Panc1 (cell line): Measurements from ENCODE around the gene ARHGEF5. TPM values are rescaled to one million over a fixed set of nuclear protein-coding genes. Genes with fewer than 3 reads are reported as not detected.

Source experiments
- ATAC-seq: fragments of 200-7000 bp; cut with Tn5 transposase; 2 replicates; pipeline ENCODE4 v1.9.1; 2020; ENCODE audit warnings: mild to moderate bottlenecking, moderate library complexity
- BruUV-seq: library from RNA; stranded (reverse); fragments of 400-500 nt; replicated peaks from 2 replicates; lab custom pipeline; 2021; lab: Mats Ljungman, UMichigan
- CTCF ChIA-PET: fragments of 300-600 bp; sonication (Branson Sonifier 250); formaldehyde crosslinking; loops from one replicate; lab custom pipeline; 2022; ENCODE audit warnings: antibody characterized with exemption; lab: Charles Lee
- POLR2A ChIA-PET: fragments of 300-600 bp; sonication (Branson Sonifier 250); formaldehyde crosslinking; loops from one replicate; lab custom pipeline; 2022; ENCODE audit warnings: antibody characterized with exemption; lab: Charles Lee
- DNase-seq: peaks from one replicate; pipeline ENCODE4 v3.0.0-alpha.2; 2010; ENCODE audit warnings: low read depth, low spot score
- H3K27ac ChIP-seq: 2 replicates; pipeline ENCODE4 v1.5.1; 2011; ENCODE audit warnings: mild to moderate bottlenecking, low read length, inconsistent platforms
- H3K27me3 ChIP-seq: fragments of 200-500 bp; sonication (Bioruptor generic); 2 replicates; pipeline ENCODE4 v1.6.0; 2014; ENCODE audit warnings: low read length, inconsistent platforms; ENCODE audit not compliant: control insufficient read depth, insufficient read depth
- H3K36me3 ChIP-seq: fragments of 200-500 bp; sonication (Bioruptor generic); 2 replicates; pipeline ENCODE4 v1.5.1; 2014; ENCODE audit warnings: inconsistent platforms, mild to moderate bottlenecking, low read length, moderate library complexity; ENCODE audit not compliant: control insufficient read depth, insufficient read depth
- H3K4me1 ChIP-seq: 2 replicates; pipeline ENCODE4 v1.5.1; 2011; ENCODE audit warnings: inconsistent platforms, mild to moderate bottlenecking, low read length, moderate library complexity; ENCODE audit not compliant: control insufficient read depth, insufficient read depth
- H3K4me3 ChIP-seq, 2 experiments: 2 replicates each; pipeline ENCODE4 v1.5.1; 2011 to 2012; ENCODE audit warnings: low read depth in 2 of 2, low read length in 2 of 2, mild to moderate bottlenecking in 2 of 2, inconsistent platforms in 1 of 2, moderate library complexity in 1 of 2
- H3K9me3 ChIP-seq: fragments of 200-500 bp; sonication (Bioruptor generic); 2 replicates; pipeline ENCODE4 v1.5.1; 2014; ENCODE audit warnings: low read depth, mild to moderate bottlenecking, inconsistent platforms, low read length, moderate library complexity; ENCODE audit not compliant: control insufficient read depth, insufficient read depth
- CTCF ChIP-seq: fragments of 450-650 bp; IDR thresholded peaks from 2 replicates; pipeline ENCODE4 v1.5.1; 2017; ENCODE audit warnings: mild to moderate bottlenecking
- POLR2AphosphoS5 ChIP-seq: IDR thresholded peaks from 2 replicates; pipeline ENCODE4 v1.6.1; 2012; ENCODE audit warnings: mild to moderate bottlenecking, low read depth, low read length, moderate library complexity
- REST ChIP-seq, 2 experiments: IDR thresholded peaks; 2 replicates each; pipeline ENCODE4 v1.6.1; 2011 to 2012; ENCODE audit warnings: low read depth in 2 of 2, control low read depth in 1 of 2, low read length in 1 of 2, mild to moderate bottlenecking in 1 of 2, moderate library complexity in 1 of 2; ENCODE audit not compliant: insufficient read depth in 1 of 2
- in situ Hi-C: cut with HindIII; loops from 2 replicates; pipeline ENCODE4 v1.10.0; 2016; ENCODE audit warnings: low sequenced_read_pairs, low pct_unique_long_range_greater_than_20kb
- intact Hi-C: fragments of 100-400 bp; cut with micrococcal nuclease; formaldehyde crosslinking; loops from one replicate; pipeline ENCODE4 v1.10.0; 2022; ENCODE audit not compliant: unreplicated experiment
- total RNA-seq: library from RNA; stranded (reverse); gene quantifications from one replicate; pipeline ENCODE4 v1.2.1, GENCODE V29; 2021; ENCODE audit not compliant: unreplicated experiment

Gene ARHGEF5
- total RNA-seq, 1 experiment from 2014 or later: 37.1 TPM

GRCh38 chr7:144428431-144428830 lies 73.2 kb downstream of the ARHGEF5 start:
- CTCF ChIA-PET: no interaction called here

More at GRCh38 chr7:144428431-144428830, 73.2 kb downstream of the ARHGEF5 start:
- H3K4me1 ChIP-seq: no peaks in the 10 kb centered on the region
- no peak overlapping the region for H3K27ac ChIP-seq
- H3K27me3 ChIP-seq: no peaks in the 10 kb centered on the region
- DNase-seq: no peak
- no peaks in the 10 kb centered on the region for H3K9me3 ChIP-seq
- no peak for TF ChIP-seq POLR2AphosphoS5
- TF ChIP-seq REST (IDR thresholded peaks at IDR 0.05; ENCODE audit: insufficient read depth in 1 of 2, low read depth in 2 of 2, low read length in 1 of 2): no peak
- no peak for TF ChIP-seq CTCF
- in situ Hi-C loops (no loop called here), intact Hi-C loops (no loop called here)
- H3K4me3 ChIP-seq: no peak overlapping the region
- BruUV-seq: no TSS peak
- POLR2A ChIA-PET: no interaction called here
- ATAC-seq: no peak
- no peaks in the 10 kb centered on the region for H3K36me3 ChIP-seq

Other genes starting within 250 kb of the ARHGEF5 start
- not detected for gene OR2A2, start 245.8 kb upstream of the ARHGEF5 start, total RNA-seq
- not detected for gene OR2A14, start 232.2 kb upstream of the ARHGEF5 start, total RNA-seq
- 5.9 TPM for gene CTAGE4, start 171.9 kb upstream of the ARHGEF5 start, total RNA-seq
- 12.0 TPM for gene ARHGEF35, start 159.6 kb upstream of the ARHGEF5 start, total RNA-seq
- not detected for gene OR2A42, start 115.8 kb upstream of the ARHGEF5 start, total RNA-seq
- 0.82 TPM for gene OR2A7, start 90.6 kb upstream of the ARHGEF5 start, total RNA-seq
- 5.2 TPM for gene CTAGE8, start 86.1 kb upstream of the ARHGEF5 start, total RNA-seq
- gene OR2A1, start 43.0 kb upstream of the ARHGEF5 start, total RNA-seq: not detected
- not detected for gene NOBOX, start 48.3 kb downstream of the ARHGEF5 start, total RNA-seq